ENCODE measurements around the gene ONECUT2.

Gene ONECUT2

GRCh38 chr18:57431467-57432080, 3.6 kb upstream of the ONECUT2 start:
- DNase-seq: no peak

GRCh38 chr18:57432140-57432539, 3.0 kb upstream of the ONECUT2 start:
- DNase-seq: no peak

- no peak for DNase-seq
These were observed 2.3 kb upstream of the ONECUT2 start for GRCh38 chr18:57432751-57433400.

- no peak for DNase-seq
These were observed 1.7 kb upstream of the ONECUT2 start for GRCh38 chr18:57433482-57433881.

GRCh38 chr18:57433934-57434535, 1.1 kb upstream of the ONECUT2 start:
- no peak for DNase-seq

- DNase-seq: no peak
These were observed 644 bp downstream of the ONECUT2 start for GRCh38 chr18:57435846-57436190.

GRCh38 chr18:57436191-57436964, 1.2 kb downstream of the ONECUT2 start:
- DNase-seq: no peak

- DNase-seq: no peak
These were observed 1.8 kb downstream of the ONECUT2 start for GRCh38 chr18:57436965-57437333.

- no peak for DNase-seq
These were observed 2.2 kb downstream of the ONECUT2 start for GRCh38 chr18:57437402-57437765.

GRCh38 chr18:57437766-57438671, 2.8 kb downstream of the ONECUT2 start:
- DNase-seq: no peak

- no peak for DNase-seq
These were observed 3.8 kb downstream of the ONECUT2 start for GRCh38 chr18:57438743-57439608.

GRCh38 chr18:57439609-57439968, 4.4 kb downstream of the ONECUT2 start:
- DNase-seq: no peak

GRCh38 chr18:57439985-57440330, 4.8 kb downstream of the ONECUT2 start:
- DNase-seq: no peak

- no peak for DNase-seq
These were observed 5.3 kb downstream of the ONECUT2 start for GRCh38 chr18:57440331-57441070.

- DNase-seq: no peak
These were observed 6.1 kb downstream of the ONECUT2 start for GRCh38 chr18:57441071-57441794.

GRCh38 chr18:57443247-57443646, 8.1 kb downstream of the ONECUT2 start:
- DNase-seq: no peak

- no peak for DNase-seq
These were observed 8.5 kb downstream of the ONECUT2 start for GRCh38 chr18:57443702-57444101.

- no peak for DNase-seq
These were observed 9.2 kb downstream of the ONECUT2 start for GRCh38 chr18:57444301-57444759.

GRCh38 chr18:57445488-57446319, 10.5 kb downstream of the ONECUT2 start:
- DNase-seq: no peak

- DNase-seq: no peak
These were observed 11.1 kb downstream of the ONECUT2 start for GRCh38 chr18:57446322-57446721.

Measured in GF-D8 (cell line).